Activated naive CD4-positive, alpha-beta T cell treated with anti-CD3 and anti-CD28 coated beads, Interleukin-2, amount 50 U/mL, for 24 hours (primary cell): Measurements from ENCODE around the gene SAMD8.
"Not testable (repeated sequence)": the region's sequence is repeated elsewhere in the genome, so short reads cannot be mapped to it uniquely, and the experiment has no call there.

Experiments used
- H3K27ac Mint-ChIP-seq: one replicate; pipeline ENCODE4 v1.8.0; 2021; ENCODE audit warnings: mild to moderate bottlenecking, mixed read lengths
- H3K27me3 Mint-ChIP-seq: one replicate; pipeline ENCODE4 v1.8.0; 2021; ENCODE audit warnings: mixed read lengths
- H3K36me3 Mint-ChIP-seq: one replicate; pipeline ENCODE4 v1.8.0; 2021; ENCODE audit warnings: mixed read lengths
- H3K4me1 Mint-ChIP-seq: one replicate; pipeline ENCODE4 v1.8.0; 2021; ENCODE audit warnings: mixed read lengths
- H3K4me3 Mint-ChIP-seq: one replicate; pipeline ENCODE4 v1.8.0; 2021; ENCODE audit warnings: mild to moderate bottlenecking, mixed read lengths
- H3K9me3 Mint-ChIP-seq: one replicate; pipeline ENCODE4 v1.8.0; 2021; ENCODE audit warnings: mixed read lengths

Gene SAMD8

DNA sequence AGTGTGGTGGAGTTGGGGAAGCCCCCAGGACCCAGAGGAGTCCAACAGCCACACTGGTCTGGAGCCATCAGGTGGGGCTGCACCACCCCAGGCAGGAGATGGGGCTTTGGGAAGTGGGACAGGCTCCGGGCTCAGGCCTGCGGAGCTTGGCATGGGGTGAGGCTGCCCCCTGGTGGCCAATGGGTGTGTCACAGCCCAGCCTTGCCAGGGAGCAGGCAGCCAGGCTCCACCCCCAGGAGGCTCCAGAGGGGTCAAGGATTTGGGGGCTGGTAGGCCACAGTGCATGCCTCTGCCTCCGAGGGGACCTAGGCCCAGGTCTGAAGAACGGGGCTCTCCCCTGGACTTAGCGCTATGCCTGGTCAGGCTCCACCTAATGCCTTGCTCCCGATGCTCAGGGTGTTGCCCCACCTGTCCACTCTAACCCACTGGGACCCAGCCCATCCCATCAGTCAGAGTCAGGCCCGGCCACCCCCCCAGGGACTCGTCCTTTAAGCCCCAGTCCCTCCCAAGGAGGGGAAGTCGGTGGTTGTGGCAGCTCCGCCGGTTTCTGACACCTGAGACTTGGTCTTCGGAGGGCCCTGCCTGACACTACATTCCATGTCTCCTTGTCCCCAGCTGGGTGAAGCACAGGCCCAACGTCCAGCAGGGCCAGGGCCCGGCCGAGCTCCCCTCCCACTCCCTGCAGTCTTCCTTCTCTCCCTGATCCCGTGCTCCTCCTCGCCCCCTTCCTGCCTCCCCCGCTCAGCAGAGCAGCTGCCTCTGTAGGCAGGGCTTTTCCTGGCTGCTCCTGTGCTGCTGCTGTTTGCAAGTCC is 11.3 kb upstream of the SAMD8 start:
- Mint-ChIP-seq H3K9me3 (no peaks in the 10 kb centered on the region), H3K27me3 (no peaks in the 10 kb centered on the region), H3K4me3 (no peak overlapping the region), H3K27ac (no peak overlapping the region), H3K4me1 (no peaks in the 10 kb centered on the region), H3K36me3 (no peaks in the 10 kb centered on the region)

DNA sequence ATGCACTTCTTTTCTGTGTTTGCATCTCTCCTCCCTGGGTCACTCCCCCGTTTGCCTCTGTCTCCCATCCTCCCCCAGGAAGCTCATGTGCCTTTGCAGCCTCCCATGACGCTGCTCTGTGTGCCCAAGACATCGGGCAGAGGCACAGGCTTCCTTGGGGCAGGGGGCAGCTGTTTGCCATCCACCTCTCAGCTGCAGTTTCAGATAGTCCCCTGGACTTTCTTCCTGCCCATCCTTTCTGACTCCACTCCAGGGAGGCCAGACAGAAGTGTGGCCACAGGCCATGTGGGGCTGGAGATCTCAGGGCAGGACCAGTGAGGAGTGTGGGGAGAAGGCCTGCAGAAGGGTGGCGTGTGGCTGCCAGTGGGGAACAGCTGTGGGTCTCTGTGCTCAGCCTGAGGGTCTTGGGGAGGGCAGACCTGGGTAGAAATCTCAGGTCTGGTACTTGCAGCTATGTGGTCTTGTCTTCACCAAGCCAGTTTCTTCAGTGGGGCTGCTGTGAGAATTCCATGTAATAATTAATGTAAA is 10.6 kb upstream of the SAMD8 start:
- no peaks in the 10 kb centered on the region for H3K36me3 Mint-ChIP-seq
- no peaks in the 10 kb centered on the region for H3K9me3 Mint-ChIP-seq
- H3K4me1 Mint-ChIP-seq, result no peaks in the 10 kb centered on the region
- no peak overlapping the region for H3K4me3 Mint-ChIP-seq
- H3K27ac Mint-ChIP-seq, result no peak overlapping the region
- H3K27me3 Mint-ChIP-seq, result no peaks in the 10 kb centered on the region

DNA sequence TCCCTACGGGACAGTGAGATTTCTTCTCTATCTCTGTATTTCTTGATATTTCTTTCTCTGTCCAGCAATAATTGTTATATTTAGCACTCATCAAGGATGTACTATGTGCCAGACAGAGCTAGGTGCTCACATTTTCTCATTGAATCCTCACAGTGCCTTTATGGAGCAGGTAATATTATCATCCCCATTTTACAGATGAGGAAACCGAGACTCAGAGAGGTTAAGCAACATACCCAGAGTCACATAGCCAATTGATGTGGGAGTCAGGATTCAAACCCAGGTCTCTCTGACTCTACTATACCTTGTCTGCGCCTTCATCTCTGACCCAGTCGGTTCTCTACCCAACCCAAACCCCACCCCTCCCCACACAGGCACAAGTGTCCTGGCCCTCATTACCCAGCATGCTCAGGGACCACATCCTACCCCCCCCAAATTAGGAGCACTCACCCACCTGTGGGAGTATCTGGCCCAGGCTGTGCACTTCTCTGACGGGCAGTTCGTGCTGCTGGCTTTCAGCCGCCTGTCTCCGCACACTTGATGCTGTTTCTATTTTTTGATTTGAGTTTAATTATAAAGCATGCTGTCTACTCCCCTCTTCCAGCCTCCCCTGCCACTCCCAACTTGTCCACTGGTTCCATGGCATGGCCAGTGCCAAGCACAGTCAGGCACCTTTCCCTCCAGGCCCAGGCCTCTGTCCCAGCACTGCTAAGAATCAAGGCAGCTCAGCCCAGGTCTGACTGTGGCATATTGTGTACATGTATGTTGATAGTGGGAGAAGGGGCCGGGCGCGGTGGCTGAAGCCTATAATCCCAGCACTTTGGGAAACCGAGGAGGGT is 9.8 kb upstream of the SAMD8 start:
- Mint-ChIP-seq H3K9me3 (no peaks in the 10 kb centered on the region), H3K36me3 (no peaks in the 10 kb centered on the region), H3K27me3 (no peaks in the 10 kb centered on the region), H3K4me1 (no peaks in the 10 kb centered on the region), H3K4me3 (no peak overlapping the region), H3K27ac (peak overlapping the region; percentile 41)

DNA sequence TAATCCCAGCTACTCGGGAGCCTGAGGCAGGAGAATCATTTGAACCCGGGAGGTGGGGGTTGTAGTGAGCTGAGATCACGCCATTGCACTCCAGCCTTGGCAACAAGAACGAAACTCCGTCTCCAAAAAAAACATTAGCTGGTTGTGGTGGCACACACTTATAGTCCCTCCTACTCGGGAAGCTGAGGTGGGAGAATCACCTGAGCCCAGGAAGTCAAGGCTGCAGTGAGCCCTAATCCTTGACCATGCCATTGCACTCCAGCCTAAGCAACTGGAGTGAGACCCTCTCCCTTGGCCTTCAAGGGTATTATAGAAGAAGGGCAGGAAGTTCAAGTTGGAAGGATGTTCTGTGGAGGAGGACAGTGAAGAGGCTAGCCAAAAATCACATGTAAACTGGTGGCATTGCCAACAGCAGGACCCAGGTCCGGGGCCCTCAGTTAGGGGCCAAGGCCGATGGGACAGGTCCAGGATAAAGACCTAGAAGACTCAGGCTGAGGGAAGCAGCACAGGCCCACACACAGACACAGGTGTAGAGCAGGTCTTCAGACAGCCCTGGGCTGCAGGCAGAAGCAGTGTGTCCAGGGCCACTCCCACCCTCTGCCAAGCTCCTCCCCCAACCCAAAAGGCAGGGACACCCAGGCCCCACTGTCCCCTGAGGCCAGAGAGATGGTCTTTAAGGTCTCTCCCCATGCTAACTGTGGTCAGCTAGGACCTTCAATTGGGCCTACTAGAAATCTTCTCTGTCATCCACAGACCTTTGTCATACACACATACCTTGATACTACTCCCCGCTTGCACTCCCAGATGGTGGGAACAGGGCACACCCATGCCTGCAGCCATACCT is 8.4 kb upstream of the SAMD8 start:
- no peaks in the 10 kb centered on the region for H3K36me3 Mint-ChIP-seq
- no peaks in the 10 kb centered on the region for H3K9me3 Mint-ChIP-seq
- H3K4me3 Mint-ChIP-seq, result no peak overlapping the region
- no peak overlapping the region for H3K27ac Mint-ChIP-seq
- H3K4me1 Mint-ChIP-seq, result no peaks in the 10 kb centered on the region
- H3K27me3 Mint-ChIP-seq, result no peaks in the 10 kb centered on the region

DNA sequence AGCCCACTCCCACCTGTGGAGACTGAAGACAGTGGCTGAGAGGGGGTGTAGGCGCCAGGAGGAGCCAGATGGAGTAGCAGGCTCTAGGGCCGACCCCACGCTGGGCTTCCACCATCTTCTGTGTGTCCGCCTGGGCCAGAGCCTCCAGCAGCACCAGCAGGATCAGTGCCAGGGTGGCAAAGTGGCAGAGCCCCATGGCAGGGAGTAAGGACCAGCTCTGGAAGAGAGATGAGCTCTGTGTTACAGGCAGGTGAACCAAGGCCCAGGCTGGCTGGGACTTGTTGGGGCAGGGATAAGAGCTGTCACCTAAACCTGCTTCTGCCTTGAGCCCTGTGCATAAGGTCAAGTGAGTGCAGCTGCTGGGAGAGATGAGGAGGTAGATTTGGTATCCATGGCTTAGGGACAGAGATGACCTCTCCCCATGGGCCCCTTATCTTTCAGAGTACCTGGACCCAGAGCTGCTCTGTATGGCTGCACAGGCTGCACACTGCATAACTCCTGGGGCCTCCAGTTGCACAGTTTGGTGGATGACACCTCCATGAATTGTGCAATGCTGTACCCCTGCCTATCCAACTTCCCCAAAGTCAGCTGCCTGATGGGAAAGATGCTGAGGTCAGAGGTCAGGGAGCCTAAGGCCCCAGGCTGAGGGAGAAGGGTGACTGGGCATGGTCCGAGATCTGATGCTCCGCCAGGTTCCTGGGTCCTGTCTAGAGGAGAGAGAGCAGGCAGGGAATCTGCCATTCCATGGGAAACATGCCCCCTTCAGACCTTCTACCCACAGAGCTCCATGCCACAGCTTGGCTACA is 7.4 kb upstream of the SAMD8 start:
- no peaks in the 10 kb centered on the region for H3K9me3 Mint-ChIP-seq
- no peak overlapping the region for H3K27ac Mint-ChIP-seq
- no peak overlapping the region for H3K4me3 Mint-ChIP-seq
- no peaks in the 10 kb centered on the region for H3K4me1 Mint-ChIP-seq
- H3K27me3 Mint-ChIP-seq, result no peaks in the 10 kb centered on the region
- H3K36me3 Mint-ChIP-seq, result no peaks in the 10 kb centered on the region

DNA sequence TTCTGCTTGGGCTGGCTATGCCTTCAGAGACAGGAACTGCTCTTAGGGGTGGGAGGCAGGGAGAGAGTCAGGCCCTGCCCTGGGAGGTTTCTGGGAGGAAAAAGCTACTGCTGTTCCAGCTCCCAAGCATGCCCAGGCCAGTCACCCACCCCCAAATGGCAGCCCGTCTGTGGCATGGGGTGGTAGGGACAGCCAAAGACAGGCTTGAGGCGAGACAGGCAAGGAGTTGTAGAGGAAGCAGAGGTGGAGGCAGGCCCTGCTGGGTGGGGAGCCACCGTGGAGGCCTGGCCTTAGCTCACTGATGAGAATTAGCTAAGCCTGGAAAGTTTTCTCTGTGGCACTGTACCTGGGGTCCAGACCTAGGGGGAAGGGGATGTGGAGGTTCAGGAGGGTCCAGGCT is 6.6 kb upstream of the SAMD8 start:
- Mint-ChIP-seq H3K4me1 (peaks cover 7% of the 10 kb centered on the region), H3K27ac (no peak overlapping the region), H3K9me3 (no peaks in the 10 kb centered on the region), H3K36me3 (no peaks in the 10 kb centered on the region), H3K27me3 (no peaks in the 10 kb centered on the region), H3K4me3 (no peak overlapping the region)

GRCh38 chr10:75105576-75106197 is 5.8 kb upstream of the SAMD8 start:
- peaks cover 14% of the 10 kb centered on the region for H3K4me1 Mint-ChIP-seq
- H3K36me3 Mint-ChIP-seq, result no peaks in the 10 kb centered on the region
- H3K9me3 Mint-ChIP-seq, result no peaks in the 10 kb centered on the region
- H3K27me3 Mint-ChIP-seq, result no peaks in the 10 kb centered on the region
- no peak overlapping the region for H3K27ac Mint-ChIP-seq
- H3K4me3 Mint-ChIP-seq, result no peak overlapping the region

DNA sequence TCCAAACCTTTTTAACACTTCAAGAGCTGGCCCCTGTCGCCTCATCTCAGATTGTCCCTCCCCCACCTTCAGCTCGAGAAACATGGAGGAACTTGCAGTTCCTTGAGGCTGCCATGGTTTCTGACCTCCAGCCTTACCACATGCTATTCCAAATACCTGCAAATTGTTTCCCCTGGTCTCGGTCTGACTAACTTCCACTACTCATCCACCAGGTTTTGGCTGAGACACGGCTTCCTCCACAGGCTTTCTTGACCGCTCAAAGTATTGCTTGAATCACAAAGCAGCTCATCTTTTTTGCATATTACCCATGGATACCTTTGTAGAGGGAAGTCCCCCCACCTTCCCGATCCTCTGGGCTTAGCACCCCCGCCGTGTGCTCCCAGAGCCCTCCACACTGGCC is 5.2 kb upstream of the SAMD8 start:
- H3K36me3 Mint-ChIP-seq, result no peaks in the 10 kb centered on the region
- H3K27ac Mint-ChIP-seq, result no peak overlapping the region
- peaks cover 14% of the 10 kb centered on the region for H3K4me1 Mint-ChIP-seq
- H3K9me3 Mint-ChIP-seq, result no peaks in the 10 kb centered on the region
- H3K4me3 Mint-ChIP-seq, result no peak overlapping the region
- no peaks in the 10 kb centered on the region for H3K27me3 Mint-ChIP-seq

DNA sequence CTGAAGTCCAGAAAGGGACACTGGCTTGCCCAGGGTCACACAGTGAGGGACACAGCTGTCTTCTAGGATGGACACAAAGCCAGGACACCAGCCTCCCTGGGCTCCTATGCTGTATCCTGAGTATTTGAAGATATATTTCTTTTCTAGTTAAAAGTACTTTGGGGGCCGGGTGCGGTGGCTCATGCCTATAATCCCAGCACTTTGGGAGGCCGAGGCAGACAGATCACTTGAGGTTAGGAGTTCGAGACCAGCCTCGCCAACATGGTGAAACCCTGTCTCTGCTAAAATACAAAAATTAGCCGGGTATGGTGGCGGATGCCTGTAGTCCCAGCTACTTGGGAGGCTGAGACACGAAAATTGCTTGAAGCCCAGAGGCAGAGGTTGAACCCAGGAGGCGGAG is 4.6 kb upstream of the SAMD8 start:
- not testable (repeated sequence) for H3K27ac Mint-ChIP-seq, H3K9me3 Mint-ChIP-seq, H3K4me3 Mint-ChIP-seq, H3K27me3 Mint-ChIP-seq, H3K36me3 Mint-ChIP-seq
- peaks cover 16% of the 10 kb centered on the region for H3K4me1 Mint-ChIP-seq

DNA sequence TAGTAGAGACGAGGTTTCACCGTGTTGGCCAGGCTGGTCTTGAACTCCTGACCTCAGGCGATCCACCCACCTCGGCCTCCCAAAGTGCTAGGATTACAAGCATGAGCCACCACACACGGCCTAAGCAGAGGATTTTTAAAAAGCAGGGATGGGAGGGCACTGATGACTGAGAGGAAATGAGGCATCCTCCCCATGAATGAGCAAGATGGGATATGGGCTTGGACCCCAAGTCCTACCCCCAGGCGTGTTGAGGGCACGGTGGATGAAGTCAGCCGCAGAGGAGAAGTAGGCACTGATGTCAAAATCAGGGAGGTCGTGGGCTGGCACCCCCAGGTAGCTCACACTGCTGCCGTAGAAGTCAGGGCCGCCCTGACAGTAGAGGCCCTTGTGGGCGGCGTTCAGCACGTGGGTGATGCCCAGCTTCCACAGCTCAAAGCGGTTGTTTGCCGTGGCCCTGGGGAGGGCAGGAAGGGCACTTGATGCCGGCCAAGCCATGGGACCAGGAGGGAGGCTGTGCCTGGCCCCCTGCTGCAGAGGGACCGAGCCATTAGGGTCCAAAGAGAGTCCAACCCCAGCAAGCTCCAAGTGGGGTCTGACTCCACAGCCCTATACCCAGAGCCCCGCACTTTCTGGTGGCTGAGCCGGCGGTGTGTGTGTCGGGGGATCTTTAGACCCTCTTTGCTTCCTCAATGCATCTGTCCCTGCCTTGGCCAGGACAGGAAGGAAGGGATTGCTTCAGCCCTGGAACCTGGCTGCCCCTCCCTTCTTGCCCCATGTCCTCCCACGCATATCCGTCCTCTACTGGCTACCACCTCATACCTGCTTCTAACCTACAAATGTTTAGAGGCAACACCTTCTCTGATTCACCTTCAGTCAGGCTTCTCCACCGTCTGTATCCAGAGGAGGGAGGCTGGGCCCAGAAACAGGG is 3.4 kb upstream of the SAMD8 start:
- H3K27ac Mint-ChIP-seq, result no peak overlapping the region
- no peaks in the 10 kb centered on the region for H3K36me3 Mint-ChIP-seq
- no peaks in the 10 kb centered on the region for H3K27me3 Mint-ChIP-seq
- H3K4me3 Mint-ChIP-seq, result no peak overlapping the region
- H3K9me3 Mint-ChIP-seq, result no peaks in the 10 kb centered on the region
- H3K4me1 Mint-ChIP-seq, result peaks cover 27% of the 10 kb centered on the region

DNA sequence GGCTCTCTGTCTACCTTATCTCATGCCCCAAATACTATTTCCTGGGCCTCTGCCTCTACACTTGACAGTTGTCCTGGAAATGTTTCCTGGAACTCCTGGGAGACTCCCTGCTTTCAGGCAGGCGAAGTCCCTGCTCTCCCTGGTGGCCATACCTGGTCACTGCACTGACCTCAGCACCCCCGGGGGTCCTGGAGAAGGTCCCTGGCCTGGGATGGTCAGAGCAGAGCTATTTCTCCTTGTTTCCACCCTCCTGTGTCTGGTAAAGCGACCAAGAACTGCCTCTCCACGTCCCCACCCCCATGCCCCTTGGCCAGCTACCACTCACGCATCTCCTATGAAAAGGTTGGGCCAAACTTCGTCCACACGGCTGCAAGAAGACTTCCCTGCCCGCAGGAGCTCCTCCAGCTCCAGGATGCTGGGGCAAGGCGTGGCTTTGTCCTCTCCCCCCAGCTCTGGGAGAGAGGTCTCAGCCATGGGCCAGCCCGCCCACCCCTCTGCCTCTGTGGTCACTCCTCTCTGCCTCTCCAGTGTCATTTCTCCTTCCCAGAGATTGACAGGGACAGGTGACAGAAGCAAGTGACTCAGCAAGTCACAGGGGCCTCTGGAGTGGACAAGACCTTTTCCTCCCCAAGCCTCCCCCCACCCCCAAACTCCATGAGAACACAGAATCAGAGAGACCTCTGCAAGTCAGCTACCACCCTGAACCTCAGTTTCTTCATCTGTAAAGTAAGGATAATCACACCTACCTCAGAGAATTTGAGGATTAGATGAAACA is 2.6 kb upstream of the SAMD8 start:
- Mint-ChIP-seq H3K9me3 (no peaks in the 10 kb centered on the region), H3K4me1 (peaks cover 36% of the 10 kb centered on the region), H3K27me3 (no peaks in the 10 kb centered on the region), H3K27ac (peak overlapping the region; percentile 95), H3K4me3 (no peak overlapping the region), H3K36me3 (no peaks in the 10 kb centered on the region)

DNA sequence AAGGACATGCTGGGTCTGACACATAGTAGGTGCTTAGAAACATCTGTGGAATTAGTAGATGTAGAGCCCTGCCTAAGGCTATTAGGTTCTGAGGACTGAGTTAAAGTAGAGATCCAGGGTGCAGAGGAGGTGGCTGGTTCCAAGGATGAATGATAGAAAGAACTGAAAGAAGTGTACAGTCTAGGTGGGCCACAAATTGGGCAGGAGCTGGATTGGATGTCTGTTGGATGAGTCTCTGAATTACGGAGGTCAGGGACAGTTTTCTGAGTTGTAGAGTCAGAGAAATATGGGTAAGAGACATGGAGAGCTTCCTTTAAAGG is 2.0 kb upstream of the SAMD8 start:
- no peaks in the 10 kb centered on the region for H3K36me3 Mint-ChIP-seq
- no peaks in the 10 kb centered on the region for H3K9me3 Mint-ChIP-seq
- peaks cover 40% of the 10 kb centered on the region for H3K4me1 Mint-ChIP-seq
- no peaks in the 10 kb centered on the region for H3K27me3 Mint-ChIP-seq
- H3K27ac Mint-ChIP-seq, result peak overlapping the region; percentile 95
- peak overlapping the region; percentile 43 for H3K4me3 Mint-ChIP-seq

DNA sequence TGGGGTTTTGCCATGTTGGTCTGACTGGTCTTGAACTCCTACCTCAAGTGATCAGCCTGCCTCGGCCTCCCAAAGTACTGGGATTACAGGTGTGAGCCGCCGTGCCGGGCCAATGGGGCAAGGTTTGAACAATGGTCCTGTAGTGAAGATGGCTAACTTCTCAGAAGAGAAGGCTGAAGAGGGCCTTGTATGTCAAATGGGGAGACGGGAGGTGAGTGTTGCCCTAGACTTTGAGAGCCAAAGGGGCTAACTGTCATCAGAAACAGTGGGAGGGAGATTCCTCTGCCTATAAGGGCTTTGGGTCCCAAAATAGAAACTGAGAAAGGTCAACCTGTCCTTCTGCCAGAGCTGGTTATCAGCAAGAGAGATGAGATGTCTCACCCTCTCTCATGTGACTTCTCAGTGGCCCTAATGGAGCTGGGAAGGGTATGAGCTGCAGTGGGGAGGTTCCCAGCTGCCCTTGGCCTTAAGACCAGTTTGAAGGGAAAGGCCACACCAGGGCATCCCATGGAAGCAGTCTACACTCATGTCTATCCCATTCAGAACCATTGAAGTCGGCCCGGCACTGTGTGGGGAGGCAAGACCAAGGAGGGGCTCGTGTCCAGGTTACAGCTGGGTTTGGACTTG is 1.3 kb upstream of the SAMD8 start:
- peaks cover 47% of the 10 kb centered on the region for H3K4me1 Mint-ChIP-seq
- H3K27ac Mint-ChIP-seq, result peak overlapping the region; percentile 95
- H3K4me3 Mint-ChIP-seq, result peak overlapping the region; percentile 90
- no peaks in the 10 kb centered on the region for H3K27me3 Mint-ChIP-seq
- H3K9me3 Mint-ChIP-seq, result no peaks in the 10 kb centered on the region
- peaks cover 3% of the 10 kb centered on the region for H3K36me3 Mint-ChIP-seq
